ENCODE measurements around the gene SNED1.

GRCh38 chr2:241091734-241092445 lies 93.5 kb downstream of the SNED1 start:
- TF ChIP-seq CTCF (optimal IDR thresholded peaks at IDR 0.05 in 1 of 3, IDR thresholded peaks at IDR 0.05 in 1 of 3, conservative IDR thresholded peaks at IDR 0.05 in 1 of 3; ENCODE audit: extremely low read depth in 1 of 3, insufficient read depth in 2 of 3, low read length in 3 of 3) (no peak), EZH2 (IDR thresholded peaks at IDR 0.05; ENCODE audit: low read length) (no peak)
